ENCODE measurements around the gene NRGN. TPM values are rescaled to one million over a fixed set of nuclear protein-coding genes. Genes with fewer than 3 reads are reported as not detected.

NRGN gene
- total RNA-seq, 4 donors from 2014 or later = 0.66 to 2.4 (median 1.8) TPM

DNA sequence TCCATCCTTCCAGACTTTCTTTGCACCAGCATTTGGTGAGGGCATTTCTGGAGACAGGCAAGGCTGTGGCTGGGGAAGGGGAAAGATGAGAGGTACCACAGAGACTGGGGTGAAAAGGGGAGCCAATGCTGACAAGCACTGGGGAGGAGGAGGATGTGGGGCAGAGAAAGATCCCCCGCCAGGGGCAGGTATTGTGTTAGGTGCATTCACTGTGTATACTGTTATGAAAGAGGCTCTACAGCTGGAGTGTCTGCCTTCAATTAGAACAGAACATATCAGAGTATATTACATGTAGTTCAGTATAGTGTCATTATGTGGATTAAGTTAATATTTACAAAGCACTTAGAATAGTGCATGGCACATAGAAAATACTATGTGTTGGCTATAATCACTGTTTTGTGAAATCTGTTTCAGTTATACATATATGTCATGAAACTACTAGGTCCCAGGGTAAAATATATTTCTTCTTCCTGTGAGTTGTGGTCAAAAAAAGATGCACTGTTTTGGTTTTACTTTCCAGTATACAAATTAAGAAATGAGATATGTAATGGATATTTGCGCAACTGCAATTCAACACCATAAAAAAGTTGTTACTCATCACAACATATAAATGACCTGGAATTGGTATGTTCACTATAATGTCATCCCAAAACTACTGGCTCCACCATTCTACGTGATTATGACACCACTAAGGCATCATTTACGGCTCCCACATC lies 52.0 kb downstream of the NRGN start:
- no peak overlapping the region for H3K27ac ChIP-seq
- ATAC-seq = no peak
- peaks cover 0 to 23% (median 0%) of the 10 kb centered on the region in 3 donors for H3K4me1 ChIP-seq
- 77 to 90% methylated on average over 3 to 4 of the region's 4 CpGs for WGBS, 2 donors (ENCODE audit: low coverage in 1 of 2)
- no peaks in the 10 kb centered on the region for H3K9me3 ChIP-seq
- H3K27me3 ChIP-seq = no peaks in the 10 kb centered on the region
- H3K4me3 ChIP-seq = no peak overlapping the region
- TF ChIP-seq POLR2A (IDR thresholded peaks at IDR 0.05) (no peak), EP300 (IDR thresholded peaks at IDR 0.05) (no peak), POLR2AphosphoS5 (IDR thresholded peaks at IDR 0.05) (no peak)
- TF ChIP-seq, protein P1, sequence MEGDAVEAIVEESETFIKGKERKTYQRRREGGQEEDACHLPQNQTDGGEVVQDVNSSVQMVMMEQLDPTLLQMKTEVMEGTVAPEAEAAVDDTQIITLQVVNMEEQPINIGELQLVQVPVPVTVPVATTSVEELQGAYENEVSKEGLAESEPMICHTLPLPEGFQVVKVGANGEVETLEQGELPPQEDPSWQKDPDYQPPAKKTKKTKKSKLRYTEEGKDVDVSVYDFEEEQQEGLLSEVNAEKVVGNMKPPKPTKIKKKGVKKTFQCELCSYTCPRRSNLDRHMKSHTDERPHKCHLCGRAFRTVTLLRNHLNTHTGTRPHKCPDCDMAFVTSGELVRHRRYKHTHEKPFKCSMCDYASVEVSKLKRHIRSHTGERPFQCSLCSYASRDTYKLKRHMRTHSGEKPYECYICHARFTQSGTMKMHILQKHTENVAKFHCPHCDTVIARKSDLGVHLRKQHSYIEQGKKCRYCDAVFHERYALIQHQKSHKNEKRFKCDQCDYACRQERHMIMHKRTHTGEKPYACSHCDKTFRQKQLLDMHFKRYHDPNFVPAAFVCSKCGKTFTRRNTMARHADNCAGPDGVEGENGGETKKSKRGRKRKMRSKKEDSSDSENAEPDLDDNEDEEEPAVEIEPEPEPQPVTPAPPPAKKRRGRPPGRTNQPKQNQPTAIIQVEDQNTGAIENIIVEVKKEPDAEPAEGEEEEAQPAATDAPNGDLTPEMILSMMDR (IDR thresholded peaks at IDR 0.05) = no peak
- H3K36me3 ChIP-seq = no peaks in the 10 kb centered on the region

DNA sequence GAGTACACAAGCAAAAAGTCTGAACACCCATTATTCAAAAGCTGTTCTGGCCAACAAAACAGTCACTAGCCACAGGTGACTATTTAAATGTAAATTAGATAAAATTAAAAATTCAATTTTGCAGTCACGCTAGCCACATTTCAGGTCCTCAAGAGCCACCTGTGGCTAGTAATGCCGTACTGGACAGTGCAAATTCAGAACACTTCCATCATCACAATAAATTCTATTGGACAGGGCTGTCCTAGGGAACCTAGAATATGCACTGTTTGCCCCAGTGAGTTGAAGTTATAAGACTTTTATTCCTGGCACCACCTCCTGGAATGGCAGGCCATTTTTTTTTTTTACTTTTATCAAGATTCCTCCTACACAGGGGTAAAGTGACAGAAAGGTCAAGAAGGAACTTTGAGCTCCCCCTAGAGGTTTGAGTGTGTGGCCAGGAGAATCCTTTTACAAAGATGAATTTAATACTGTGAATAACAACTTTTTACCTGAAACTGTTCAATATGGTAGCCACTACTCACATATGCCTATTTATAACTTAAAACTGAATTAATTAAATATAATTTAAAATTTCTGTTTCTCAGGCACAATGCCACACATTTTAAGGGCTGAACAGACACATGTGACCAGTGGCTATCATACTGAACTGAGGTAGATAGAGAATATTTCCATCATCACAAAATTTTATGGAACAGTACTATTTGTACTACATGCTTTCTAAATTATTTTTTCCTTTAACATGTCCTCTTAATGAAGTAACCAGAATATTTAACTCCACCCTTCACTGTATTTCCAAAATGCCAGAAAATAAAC lies 53.9 kb downstream of the NRGN start:
- ATAC-seq = no peak
- no peaks in the 10 kb centered on the region for H3K9me3 ChIP-seq
- H3K4me3 ChIP-seq = no peak overlapping the region
- peaks cover under 1 to 42% (median 4%) of the 10 kb centered on the region in 3 donors for H3K4me1 ChIP-seq
- no peak for TF ChIP-seq POLR2A (IDR thresholded peaks at IDR 0.05)
- TF ChIP-seq, protein P1 (IDR thresholded peaks at IDR 0.05) = peak; percentile 13 to 60 (median 42)
- no peaks in the 10 kb centered on the region for H3K27me3 ChIP-seq
- WGBS, 2 donors (ENCODE audit: low coverage in 1 of 2) = 77 to 90% methylated on average over 2 of the region's 2 CpGs
- no peak overlapping the region for H3K27ac ChIP-seq
- H3K36me3 ChIP-seq = no peaks in the 10 kb centered on the region

DNA sequence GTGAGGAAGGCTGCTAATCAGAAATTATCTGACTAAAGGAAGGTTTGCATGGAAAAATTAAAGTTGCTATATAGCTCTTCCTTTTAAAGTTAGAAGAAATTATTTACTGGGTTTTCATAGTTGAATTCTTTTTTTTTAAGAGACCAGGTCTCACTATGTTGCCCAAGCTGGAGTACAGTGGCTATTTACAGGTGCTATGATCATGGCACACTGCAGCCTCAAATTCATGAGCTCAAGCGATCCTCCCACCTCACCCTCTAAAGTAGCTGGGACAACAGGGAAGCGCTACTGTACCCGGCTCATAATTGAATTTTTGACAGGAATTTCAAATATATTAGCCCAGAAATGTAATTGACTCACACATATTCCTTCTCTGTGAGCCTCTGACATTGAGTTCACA lies 56.6 kb downstream of the NRGN start:
- Histone ChIP-seq H3K9me3 (no peaks in the 10 kb centered on the region), H3K27me3 (no peaks in the 10 kb centered on the region), H3K36me3 (no peaks in the 10 kb centered on the region), H3K4me3 (no peak overlapping the region), H3K27ac (no peak overlapping the region), H3K4me1 (peaks cover 4 to 57% (median 11%) of the 10 kb centered on the region in 3 donors)
- no peak for TF ChIP-seq POLR2A (IDR thresholded peaks at IDR 0.05)
- TF ChIP-seq EP300 (IDR thresholded peaks at IDR 0.05) = no peak
- no peak for TF ChIP-seq POLR2AphosphoS5 (IDR thresholded peaks at IDR 0.05)
- TF ChIP-seq, protein P1 (IDR thresholded peaks at IDR 0.05) = no peak
- 69 to 88% methylated on average over 3 of the region's 3 CpGs for WGBS, 2 donors (ENCODE audit: low coverage in 1 of 2)
- no peak for ATAC-seq

Other genes with a start within 250 kb of the NRGN start
- gene OR8B12, start 196.3 kb upstream of the NRGN start, total RNA-seq = not detected
- not detected for gene OR8A1, start 169.9 kb upstream of the NRGN start, total RNA-seq
- gene PANX3, start 128.5 kb upstream of the NRGN start, total RNA-seq = under 1 TPM in 1 of 4 donors, not detected in 3; 0.47 TPM
- gene TBRG1, start 117.1 kb upstream of the NRGN start, total RNA-seq = 10 to 100 TPM; 35.2 to 54.2 (median 42.4) TPM
- 1 to 10 TPM; 2.7 to 7.5 (median 4.0) TPM for gene SIAE, start 66.2 kb upstream of the NRGN start, total RNA-seq
- 10 to 100 TPM in 1 of 4 donors, 1 to 10 TPM in 3; 4.6 to 15.3 (median 7.4) TPM for gene SPA17, start 66.0 kb upstream of the NRGN start, total RNA-seq
- gene VSIG2, start 12.3 kb downstream of the NRGN start, total RNA-seq = 1 to 10 TPM in 2 of 4 donors, under 1 TPM in 1, not detected in 1; 0.58 to 3.2 (median 1.2) TPM
- gene ESAM, start 22.3 kb downstream of the NRGN start, total RNA-seq = 10 to 100 TPM in 3 of 4 donors, 1 to 10 TPM in 1; 9.8 to 38.4 (median 22.4) TPM
- 10 to 100 TPM in 3 of 4 donors, 1 to 10 TPM in 1; 7.0 to 34.9 (median 13.0) TPM for gene MSANTD2, start 60.5 kb downstream of the NRGN start, total RNA-seq
- gene ROBO3, start 125.5 kb downstream of the NRGN start, total RNA-seq = 10 to 100 TPM in 1 of 4 donors, 1 to 10 TPM in 3; 3.6 to 10.8 (median 9.2) TPM
- 10 to 100 TPM; 13.9 to 33.6 (median 23.4) TPM for gene ROBO4, start 157.9 kb downstream of the NRGN start, total RNA-seq
- gene HEPN1, start 179.3 kb downstream of the NRGN start, total RNA-seq = under 1 TPM in 1 of 4 donors, not detected in 3; 0.67 TPM
- 1 to 10 TPM in 1 of 4 donors, under 1 TPM in 2, not detected in 1; 0.31 to 2.1 (median 0.81) TPM for gene HEPACAM, start 196.1 kb downstream of the NRGN start, total RNA-seq
- gene CCDC15, start 214.3 kb downstream of the NRGN start, total RNA-seq = 1 to 10 TPM in 3 of 4 donors, under 1 TPM in 1; 0.69 to 1.7 (median 1.3) TPM

Measured in gastroesophageal sphincter (tissue), 4 donors.